Limb (tissue), 2 donors: Measurements from ENCODE around the gene ITPR1.
"Not testable (repeated sequence)": the region's sequence is repeated elsewhere in the genome, so short reads cannot be mapped to it uniquely, and the experiment has no call there.

Source experiments
- DNase-seq, 2 donors: peaks; one replicate each; pipeline ENCODE4 v3.0.0-alpha.2; 2016; ENCODE audit errors: extremely low spot score in 2 of 2

The ITPR1 gene

GRCh38 chr3:4755566-4755965 is 262.4 kb downstream of the ITPR1 start:
- DNase-seq = no peak

GRCh38 chr3:4756057-4756775 is 263.1 kb downstream of the ITPR1 start:
- DNase-seq = no peak

GRCh38 chr3:4756855-4757574 is 263.9 kb downstream of the ITPR1 start:
- DNase-seq = no peak

- no peak for DNase-seq
Observed at GRCh38 chr3:4757575-4758248, 264.6 kb downstream of the ITPR1 start.

GRCh38 chr3:4758249-4758860 is 265.2 kb downstream of the ITPR1 start:
- DNase-seq = no peak

- no peak for DNase-seq
Observed at GRCh38 chr3:4758957-4759656, 266.0 kb downstream of the ITPR1 start.

- DNase-seq = no peak
Observed at GRCh38 chr3:4759689-4760312, 266.7 kb downstream of the ITPR1 start.

GRCh38 chr3:4761759-4762158 is 268.6 kb downstream of the ITPR1 start:
- no peak for DNase-seq

GRCh38 chr3:4762481-4763230 is 269.5 kb downstream of the ITPR1 start:
- not testable (repeated sequence) for DNase-seq

GRCh38 chr3:4763604-4764247 is 270.6 kb downstream of the ITPR1 start:
- DNase-seq = no peak

- no peak for DNase-seq
Observed at GRCh38 chr3:4765212-4765611, 272.1 kb downstream of the ITPR1 start.

- no peak for DNase-seq
Observed at GRCh38 chr3:4766263-4766662, 273.1 kb downstream of the ITPR1 start.

- no peak for DNase-seq
Observed at GRCh38 chr3:4766716-4767499, 273.8 kb downstream of the ITPR1 start.

- DNase-seq = no peak
Observed at GRCh38 chr3:4768021-4768420, 274.9 kb downstream of the ITPR1 start.

GRCh38 chr3:4768521-4768920 is 275.4 kb downstream of the ITPR1 start:
- no peak for DNase-seq

GRCh38 chr3:4770561-4770960 is 277.4 kb downstream of the ITPR1 start:
- DNase-seq = no peak

- DNase-seq = no peak
Observed at GRCh38 chr3:4771243-4771642, 278.1 kb downstream of the ITPR1 start.

- DNase-seq = no peak
Observed at GRCh38 chr3:4772171-4772804, 279.1 kb downstream of the ITPR1 start.
